WERI-Rb-1 (cell line): ENCODE results near the gene TMEM175.

Experiments
- DNase-seq: peaks from one replicate; pipeline ENCODE4 v3.0.0-alpha.2; 2020
- H3K27ac ChIP-seq: fragments of 250-450 bp; sonication (Bioruptor Pico); 2 replicates; pipeline ENCODE4 v1.5.1; 2020; ENCODE audit warnings: mild to moderate bottlenecking, moderate library complexity
- H3K27me3 ChIP-seq: fragments of 250-450 bp; sonication (Bioruptor Pico); 2 replicates; pipeline ENCODE4 v1.5.1; 2021; ENCODE audit warnings: mild to moderate bottlenecking, low read depth, moderate library complexity; ENCODE audit not compliant: insufficient read depth, severe bottlenecking
- H3K36me3 ChIP-seq: fragments of 250-450 bp; sonication (Bioruptor Pico); 2 replicates; pipeline ENCODE4 v1.5.1; 2020; ENCODE audit warnings: mild to moderate bottlenecking, moderate library complexity
- H3K4me3 ChIP-seq: 2 replicates; pipeline ENCODE4 v1.5.1; 2011; ENCODE audit warnings: low read depth, mild to moderate bottlenecking, control low read depth, low read length
- H3K9me3 ChIP-seq: fragments of 250-450 bp; sonication (Bioruptor Pico); 2 replicates; pipeline ENCODE4 v1.5.1; 2021; ENCODE audit warnings: mild to moderate bottlenecking, moderate library complexity; ENCODE audit not compliant: severe bottlenecking
- CTCF ChIP-seq: IDR thresholded peaks from 2 replicates; pipeline ENCODE4 v1.5.1; 2011; ENCODE audit warnings: low read depth, mild to moderate bottlenecking, control low read depth, inconsistent platforms, low read length

Gene TMEM175

GRCh38 chr4:899556-899906 lies 32.7 kb upstream of the TMEM175 start:
- TF ChIP-seq CTCF, result no peak
- Histone ChIP-seq H3K36me3 (peaks cover 46% of the 10 kb centered on the region), H3K4me3 (no peak overlapping the region), H3K27ac (no peak overlapping the region), H3K27me3 (no peaks in the 10 kb centered on the region), H3K9me3 (no peaks in the 10 kb centered on the region)
- DNase-seq, result no peak

GRCh38 chr4:900073-900472 lies 32.2 kb upstream of the TMEM175 start:
- no peak overlapping the region for H3K27ac ChIP-seq
- H3K36me3 ChIP-seq, result peaks cover 45% of the 10 kb centered on the region

GRCh38 chr4:900721-901120 lies 31.5 kb upstream of the TMEM175 start:
- TF ChIP-seq CTCF, result no peak
- Histone ChIP-seq H3K9me3 (no peaks in the 10 kb centered on the region), H3K27ac (no peak overlapping the region), H3K36me3 (peaks cover 38% of the 10 kb centered on the region), H3K4me3 (no peak overlapping the region), H3K27me3 (no peaks in the 10 kb centered on the region)
- no peak for DNase-seq

More at GRCh38 chr4:900073-900472, 32.2 kb upstream of the TMEM175 start:
- H3K9me3 ChIP-seq, result no peaks in the 10 kb centered on the region
- no peaks in the 10 kb centered on the region for H3K27me3 ChIP-seq
- no peak overlapping the region for H3K4me3 ChIP-seq
- no peak for DNase-seq
- TF ChIP-seq CTCF, result no peak

- no peak for TF ChIP-seq CTCF
- no peak overlapping the region for H3K27ac ChIP-seq
- DNase-seq, result no peak
- H3K4me3 ChIP-seq, result no peak overlapping the region
- H3K36me3 ChIP-seq, result peaks cover 32% of the 10 kb centered on the region
- H3K27me3 ChIP-seq, result no peaks in the 10 kb centered on the region
- no peaks in the 10 kb centered on the region for H3K9me3 ChIP-seq
Measured at GRCh38 chr4:901192-901910, 30.9 kb upstream of the TMEM175 start.

- Histone ChIP-seq H3K36me3 (peaks cover 14% of the 10 kb centered on the region), H3K27ac (no peak overlapping the region), H3K9me3 (no peaks in the 10 kb centered on the region), H3K4me3 (no peak overlapping the region), H3K27me3 (no peaks in the 10 kb centered on the region)
- TF ChIP-seq CTCF, result no peak
- no peak for DNase-seq
Measured at GRCh38 chr4:903066-904046, 28.9 kb upstream of the TMEM175 start.
